H1 (cell line): ENCODE results near the gene C16orf90. TPM values are rescaled to one million over a fixed set of nuclear protein-coding genes. Genes with fewer than 3 reads are reported as not detected.

ENCODE experiments used
- BACH1 ChIP-seq: IDR thresholded peaks from 2 replicates; pipeline ENCODE4 v1.6.1; 2012; ENCODE audit warnings: low read length, improper control_type of control experiment
- KDM4A ChIP-seq: IDR thresholded peaks from one replicate; pipeline ENCODE4 v1.7.1; 2012; ENCODE audit warnings: low read depth, mild to moderate bottlenecking, moderate library complexity, low read length, inconsistent platforms; ENCODE audit not compliant: severe bottlenecking
- NANOG ChIP-seq: IDR thresholded peaks from 2 replicates; pipeline ENCODE4 v1.6.1; 2011; ENCODE audit warnings: low read length, low read depth, mild to moderate bottlenecking, inconsistent platforms; ENCODE audit not compliant: insufficient read depth, poor library complexity, severe bottlenecking
- polyA plus RNA-seq, 7 experiments: library from polyadenylated mRNA; depleted of rRNA in 3 of 7; stranded (reverse) in 5 of 7; unstranded in 2 of 7; fragments of >200 nt in 5 of 7; fragments of 200-250 nt in 2 of 7; gene quantifications; 1 replicate in 5 of 7; 2 replicates in 1 of 7; 4 replicates in 1 of 7; pipeline versions ENCODE4 v1.2.1 to v1.2.3, GENCODE V29; 2011 to 2013; ENCODE audit warnings: missing spikeins in 2 of 7, mixed read lengths in 2 of 7
- total RNA-seq: library from RNA; stranded (reverse); fragmentation: NEBNext Ultra II Directional; extraction: Animal tissue kit (Norgen Biotek cat#: 25700); gene quantifications from 2 replicates; pipeline ENCODE4 v1.2.1, GENCODE V29; 2021
- TF ChIP-seq, protein P1 (sequence below): IDR thresholded peaks from 2 replicates; pipeline ENCODE4 v1.6.1; 2012; ENCODE audit warnings: low read length, inconsistent platforms

The C16orf90 gene
- total and polyA plus RNA-seq, 2 of the 8 experiments (the other 6 are each of a cell fraction or from before 2014, with no cell fraction given): not detected

DNA sequence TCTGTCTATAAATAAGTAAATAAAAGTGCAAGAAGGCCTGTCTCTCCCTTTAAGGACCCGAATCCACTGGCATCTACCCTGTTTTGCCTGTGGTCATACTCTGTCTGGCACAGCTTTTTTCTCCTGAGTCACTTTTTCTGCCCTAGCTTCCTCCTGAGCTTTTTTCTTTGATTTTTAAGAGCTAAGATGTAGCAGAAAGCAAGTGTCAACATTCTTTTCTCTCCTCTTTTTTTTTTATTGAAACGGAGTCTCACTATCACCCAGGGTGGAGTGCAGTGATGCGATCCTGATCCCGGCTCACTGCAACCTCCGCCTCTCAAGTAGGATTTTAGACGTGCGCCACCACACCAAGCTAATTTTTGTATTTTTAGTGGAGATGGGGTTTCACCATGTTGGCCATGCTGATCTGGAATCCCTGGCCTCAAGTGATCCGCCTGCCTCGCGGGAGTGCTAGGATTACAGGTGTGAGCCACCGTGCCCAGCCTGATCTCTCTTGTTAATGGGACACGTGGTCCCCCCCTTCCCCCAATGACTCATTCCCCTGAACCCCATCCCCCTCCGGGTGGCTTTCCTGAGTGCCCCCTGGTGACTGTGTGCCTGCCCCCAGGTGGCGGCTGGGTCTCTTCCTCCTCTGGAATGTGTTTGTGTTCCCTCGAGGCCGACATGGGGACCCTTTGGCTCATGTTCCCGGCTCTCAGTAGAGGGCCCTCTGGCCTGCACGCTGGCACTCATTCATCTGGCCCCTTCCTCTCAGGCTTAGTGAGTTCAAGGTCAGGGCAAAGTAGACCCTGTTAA lies 14.2 kb downstream of the C16orf90 start (continued):
- TF ChIP-seq, protein P1, sequence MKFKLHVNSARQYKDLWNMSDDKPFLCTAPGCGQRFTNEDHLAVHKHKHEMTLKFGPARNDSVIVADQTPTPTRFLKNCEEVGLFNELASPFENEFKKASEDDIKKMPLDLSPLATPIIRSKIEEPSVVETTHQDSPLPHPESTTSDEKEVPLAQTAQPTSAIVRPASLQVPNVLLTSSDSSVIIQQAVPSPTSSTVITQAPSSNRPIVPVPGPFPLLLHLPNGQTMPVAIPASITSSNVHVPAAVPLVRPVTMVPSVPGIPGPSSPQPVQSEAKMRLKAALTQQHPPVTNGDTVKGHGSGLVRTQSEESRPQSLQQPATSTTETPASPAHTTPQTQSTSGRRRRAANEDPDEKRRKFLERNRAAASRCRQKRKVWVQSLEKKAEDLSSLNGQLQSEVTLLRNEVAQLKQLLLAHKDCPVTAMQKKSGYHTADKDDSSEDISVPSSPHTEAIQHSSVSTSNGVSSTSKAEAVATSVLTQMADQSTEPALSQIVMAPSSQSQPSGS: no peak
- TF ChIP-seq KDM4A: no peak
- no peak for TF ChIP-seq NANOG
- TF ChIP-seq BACH1: no peak
